Neural progenitor cell (in vitro differentiated cells): ENCODE data around the gene RIN2. TPM values are rescaled to one million over a fixed set of nuclear protein-coding genes. Genes with fewer than 3 reads are reported as not detected.

Experiments
- DNase-seq: peaks from one replicate; pipeline ENCODE4 v3.0.0-alpha.2; 2016; ENCODE audit warnings: low spot score
- H2AFZ ChIP-seq: fragments of 200-600 bp; sonication (generic); replicated peaks from 2 replicates; pipeline ENCODE4 v1.6.1; 2016; ENCODE audit warnings: antibody characterized with exemption
- H3F3A ChIP-seq: fragments of 200-600 bp; sonication (generic); 2 replicates; pipeline ENCODE4 v1.6.1; 2016; ENCODE audit warnings: antibody characterized with exemption, low read depth
- H3K27ac ChIP-seq: fragments of 200-600 bp; sonication (generic); 2 replicates; pipeline ENCODE4 v1.5.1; 2016; ENCODE audit warnings: mild to moderate bottlenecking
- H3K27me3 ChIP-seq: fragments of 200-600 bp; sonication (generic); 2 replicates; pipeline ENCODE4 v1.6.1; 2016; ENCODE audit warnings: mild to moderate bottlenecking, moderate library complexity
- H3K36me3 ChIP-seq: fragments of 200-600 bp; sonication (generic); 2 replicates; pipeline ENCODE4 v1.5.1; 2016
- H3K4me1 ChIP-seq: fragments of 200-600 bp; sonication (generic); 2 replicates; pipeline ENCODE4 v1.6.1; 2016; ENCODE audit warnings: mixed run types
- H3K4me2 ChIP-seq: fragments of 200-600 bp; sonication (generic); 2 replicates; pipeline ENCODE4 v1.6.1; 2016
- H3K4me3 ChIP-seq: fragments of 200-600 bp; sonication (generic); 2 replicates; pipeline ENCODE4 v1.5.1; 2016
- H3K79me2 ChIP-seq: fragments of 200-600 bp; sonication (generic); 2 replicates; pipeline ENCODE4 v1.6.1; 2016; ENCODE audit warnings: low read depth
- H3K9ac ChIP-seq: fragments of 200-600 bp; sonication (generic); 2 replicates; pipeline ENCODE4 v1.6.1; 2016
- H3K9me3 ChIP-seq: fragments of 200-600 bp; sonication (generic); 2 replicates; pipeline ENCODE4 v1.5.1; 2016; ENCODE audit warnings: low read depth
- H4K20me1 ChIP-seq: fragments of 200-600 bp; sonication (generic); 2 replicates; pipeline ENCODE4 v1.6.1; 2016; ENCODE audit warnings: low read depth
- H3K27ac Mint-ChIP-seq: 3 replicates; pipeline ENCODE4 v1.8.0; 2021; ENCODE audit warnings: mixed read lengths
- H3K27me3 Mint-ChIP-seq: 2 replicates; pipeline ENCODE4 v1.8.0; 2022; ENCODE audit warnings: low read depth, mild to moderate bottlenecking, inconsistent platforms, moderate library complexity, mixed read lengths; ENCODE audit not compliant: insufficient read depth
- H3K36me3 Mint-ChIP-seq: 3 replicates; pipeline ENCODE4 v1.8.0; 2021; ENCODE audit warnings: mixed read lengths
- H3K4me1 Mint-ChIP-seq: 3 replicates; pipeline ENCODE4 v1.8.0; 2021; ENCODE audit warnings: mixed read lengths
- H3K4me3 Mint-ChIP-seq: 3 replicates; pipeline ENCODE4 v1.8.0; 2021; ENCODE audit warnings: mild to moderate bottlenecking, moderate library complexity, mixed read lengths
- H3K9me3 Mint-ChIP-seq: 3 replicates; pipeline ENCODE4 v1.8.0; 2020; ENCODE audit warnings: mixed read lengths
- EZH2 ChIP-seq: fragments of 200-600 bp; sonication (generic); IDR thresholded peaks from 2 replicates; pipeline ENCODE4 v1.6.1; 2017; ENCODE audit warnings: antibody characterized with exemption, mild to moderate bottlenecking, moderate library complexity
- EZH2phosphoT487 ChIP-seq: fragments of 200-600 bp; sonication (generic); IDR thresholded peaks from 2 replicates; pipeline ENCODE4 v1.6.1; 2017; ENCODE audit warnings: antibody characterized with exemption
- total RNA-seq: library from RNA; depleted of rRNA; stranded (reverse); fragments of >200 nt; gene quantifications from 2 replicates; pipeline ENCODE4 v1.2.3, GENCODE V29; 2015; ENCODE audit warnings: low replicate concordance
- TF ChIP-seq, protein P1 (sequence below): fragments of 200-600 bp; sonication (generic); IDR thresholded peaks from 2 replicates; pipeline ENCODE4 v1.5.1; 2017; ENCODE audit warnings: antibody characterized with exemption, mild to moderate bottlenecking

Gene RIN2
- total RNA-seq, 1 donor from 2014 or later, result 7.2 TPM

DNA sequence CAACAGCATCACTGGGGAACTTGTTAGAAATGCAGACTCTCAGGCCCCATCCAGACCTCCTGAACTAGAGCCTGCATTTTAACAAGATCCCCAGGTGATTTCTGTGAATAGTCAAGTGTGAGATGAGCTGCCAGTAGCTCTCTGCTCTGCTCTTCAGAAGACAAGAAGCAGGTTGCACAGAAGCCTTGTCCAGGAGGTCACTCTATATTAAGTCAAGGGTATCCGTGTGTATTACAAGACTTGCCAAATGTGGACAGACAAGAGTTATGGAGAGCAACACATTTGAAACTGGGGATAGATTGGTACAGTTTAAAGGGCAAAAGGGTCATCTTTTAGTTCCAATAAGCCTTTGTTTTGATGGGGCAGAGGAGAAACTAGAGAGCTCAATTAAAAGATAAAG, 23.2 kb upstream of the RIN2 start:
- H3K36me3 Mint-ChIP-seq, result no peaks in the 10 kb centered on the region
- H3K27me3 Mint-ChIP-seq, result no peaks in the 10 kb centered on the region
- H3K4me2 ChIP-seq, result no peak overlapping the region
- H2AFZ ChIP-seq, result no peak overlapping the region
- H3F3A ChIP-seq, result no peaks in the 10 kb centered on the region
- no peak for DNase-seq
- H3K27ac ChIP-seq, result no peak overlapping the region
- H3K9me3 Mint-ChIP-seq, result no peaks in the 10 kb centered on the region
- H3K9me3 ChIP-seq, result no peaks in the 10 kb centered on the region
- H3K4me3 ChIP-seq, result no peak overlapping the region
- no peaks in the 10 kb centered on the region for H3K4me1 ChIP-seq
- no peak overlapping the region for H3K4me3 Mint-ChIP-seq
- no peak overlapping the region for H3K9ac ChIP-seq
- no peak overlapping the region for H3K27ac Mint-ChIP-seq
- H4K20me1 ChIP-seq, result no peaks in the 10 kb centered on the region
- H3K79me2 ChIP-seq, result no peaks in the 10 kb centered on the region
- H3K27me3 ChIP-seq, result no peaks in the 10 kb centered on the region
- peaks cover 29% of the 10 kb centered on the region for H3K4me1 Mint-ChIP-seq
- H3K36me3 ChIP-seq, result no peaks in the 10 kb centered on the region
- no peak for TF ChIP-seq EZH2phosphoT487
- no peak for TF ChIP-seq EZH2
- TF ChIP-seq, protein P1, sequence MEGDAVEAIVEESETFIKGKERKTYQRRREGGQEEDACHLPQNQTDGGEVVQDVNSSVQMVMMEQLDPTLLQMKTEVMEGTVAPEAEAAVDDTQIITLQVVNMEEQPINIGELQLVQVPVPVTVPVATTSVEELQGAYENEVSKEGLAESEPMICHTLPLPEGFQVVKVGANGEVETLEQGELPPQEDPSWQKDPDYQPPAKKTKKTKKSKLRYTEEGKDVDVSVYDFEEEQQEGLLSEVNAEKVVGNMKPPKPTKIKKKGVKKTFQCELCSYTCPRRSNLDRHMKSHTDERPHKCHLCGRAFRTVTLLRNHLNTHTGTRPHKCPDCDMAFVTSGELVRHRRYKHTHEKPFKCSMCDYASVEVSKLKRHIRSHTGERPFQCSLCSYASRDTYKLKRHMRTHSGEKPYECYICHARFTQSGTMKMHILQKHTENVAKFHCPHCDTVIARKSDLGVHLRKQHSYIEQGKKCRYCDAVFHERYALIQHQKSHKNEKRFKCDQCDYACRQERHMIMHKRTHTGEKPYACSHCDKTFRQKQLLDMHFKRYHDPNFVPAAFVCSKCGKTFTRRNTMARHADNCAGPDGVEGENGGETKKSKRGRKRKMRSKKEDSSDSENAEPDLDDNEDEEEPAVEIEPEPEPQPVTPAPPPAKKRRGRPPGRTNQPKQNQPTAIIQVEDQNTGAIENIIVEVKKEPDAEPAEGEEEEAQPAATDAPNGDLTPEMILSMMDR, result no peak

DNA sequence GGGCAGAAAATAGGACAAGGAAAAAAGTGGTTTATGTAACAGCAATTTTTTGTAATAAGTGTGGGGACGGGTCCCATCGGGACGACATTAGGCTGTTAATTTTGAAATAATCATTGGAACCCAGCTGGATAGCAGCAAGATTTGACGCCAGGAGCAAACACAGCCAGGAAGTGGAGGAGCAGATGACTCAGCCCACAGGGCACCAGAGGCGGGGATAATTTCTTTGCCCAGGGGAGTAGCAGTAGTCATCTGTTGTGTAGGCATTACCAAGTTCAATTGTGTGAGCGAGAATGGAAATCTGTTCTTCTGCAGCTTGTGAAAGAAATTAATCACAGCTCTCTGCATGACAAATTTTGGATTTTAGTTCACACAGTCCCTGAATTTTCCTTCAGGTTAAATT, 22.6 kb upstream of the RIN2 start:
- no peak overlapping the region for H3K4me3 Mint-ChIP-seq

DNA sequence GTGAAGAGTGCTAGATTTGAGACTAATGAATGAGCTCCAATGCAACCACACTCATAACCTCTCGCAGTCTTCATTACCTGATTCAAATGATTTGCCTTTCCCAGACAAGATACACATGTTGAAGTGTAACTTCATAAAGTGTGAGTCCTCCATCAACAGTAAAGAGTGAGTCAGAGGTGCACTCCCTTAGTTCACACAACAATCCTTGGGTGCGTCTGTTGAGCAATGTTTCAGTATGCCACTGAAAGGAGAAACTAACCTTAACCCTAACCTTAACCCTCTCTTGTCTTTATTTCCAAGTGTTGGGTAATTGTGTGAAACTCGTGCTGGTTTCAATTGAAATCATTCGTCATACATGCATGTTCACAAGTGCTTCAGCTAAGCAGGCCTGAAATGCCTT, 21.0 kb upstream of the RIN2 start:
- H2AFZ ChIP-seq, result no peak overlapping the region
- H3F3A ChIP-seq, result no peaks in the 10 kb centered on the region
- DNase-seq, result no peak
- H3K36me3 ChIP-seq, result no peaks in the 10 kb centered on the region
- Mint-ChIP-seq H3K27ac (peak overlapping the region; percentile 82), H3K4me1 (peaks cover 29% of the 10 kb centered on the region), H3K9me3 (no peaks in the 10 kb centered on the region), H3K27me3 (no peaks in the 10 kb centered on the region), H3K4me3 (no peak overlapping the region), H3K36me3 (no peaks in the 10 kb centered on the region)
- TF ChIP-seq, protein P1, result no peak
- TF ChIP-seq EZH2phosphoT487, result no peak
- TF ChIP-seq EZH2, result no peak
- H3K4me3 ChIP-seq, result no peak overlapping the region
- H3K9ac ChIP-seq, result no peak overlapping the region
- no peak overlapping the region for H3K27ac ChIP-seq
- no peaks in the 10 kb centered on the region for H4K20me1 ChIP-seq
- no peaks in the 10 kb centered on the region for H3K27me3 ChIP-seq
- H3K9me3 ChIP-seq, result no peaks in the 10 kb centered on the region
- H3K4me1 ChIP-seq, result no peaks in the 10 kb centered on the region
- no peaks in the 10 kb centered on the region for H3K79me2 ChIP-seq
- no peak overlapping the region for H3K4me2 ChIP-seq

More for the DNA sequence above, 22.6 kb upstream of the RIN2 start:
- Histone ChIP-seq H3K27me3 (no peaks in the 10 kb centered on the region), H3K27ac (no peak overlapping the region), H3K4me1 (no peaks in the 10 kb centered on the region), H3K4me2 (no peak overlapping the region), H3K9ac (no peak overlapping the region), H4K20me1 (no peaks in the 10 kb centered on the region), H3K36me3 (no peaks in the 10 kb centered on the region), H3K79me2 (no peaks in the 10 kb centered on the region), H2AFZ (peak overlapping the region; percentile 37), H3K9me3 (no peaks in the 10 kb centered on the region), H3F3A (no peaks in the 10 kb centered on the region), H3K4me3 (no peak overlapping the region)
- TF ChIP-seq EZH2phosphoT487 (no peak), EZH2 (no peak)
- TF ChIP-seq, protein P1, result no peak
- peaks cover 29% of the 10 kb centered on the region for H3K4me1 Mint-ChIP-seq
- H3K27me3 Mint-ChIP-seq, result no peaks in the 10 kb centered on the region
- no peaks in the 10 kb centered on the region for H3K36me3 Mint-ChIP-seq
- H3K27ac Mint-ChIP-seq, result peak overlapping the region; percentile 85
- H3K9me3 Mint-ChIP-seq, result no peaks in the 10 kb centered on the region
- no peak for DNase-seq

DNA sequence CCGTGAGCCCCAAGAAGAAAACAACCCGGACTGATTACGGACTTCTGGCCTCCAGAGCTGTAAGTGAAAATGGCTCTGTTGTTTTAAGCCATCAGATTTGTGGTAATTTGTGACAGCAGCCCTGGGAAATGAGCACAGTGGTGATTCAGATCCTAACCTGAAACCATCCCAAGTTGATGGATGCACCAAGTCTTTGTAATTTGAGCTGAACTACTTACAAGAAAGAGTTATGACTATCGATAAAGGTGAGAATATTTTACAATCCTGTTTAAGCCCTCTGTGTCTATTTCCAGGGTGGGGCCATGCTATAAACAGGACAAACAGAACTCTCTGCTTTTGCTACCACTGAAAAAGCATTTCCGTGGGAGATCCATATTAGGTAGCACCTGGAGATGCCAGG, 19.1 kb upstream of the RIN2 start:
- H3K27me3 ChIP-seq, result no peaks in the 10 kb centered on the region
- Mint-ChIP-seq H3K27ac (no peak overlapping the region), H3K36me3 (no peaks in the 10 kb centered on the region), H3K27me3 (no peaks in the 10 kb centered on the region), H3K4me3 (no peak overlapping the region), H3K4me1 (peaks cover 29% of the 10 kb centered on the region), H3K9me3 (no peaks in the 10 kb centered on the region)
- no peak overlapping the region for H3K4me2 ChIP-seq
- no peaks in the 10 kb centered on the region for H3K79me2 ChIP-seq
- no peaks in the 10 kb centered on the region for H3K4me1 ChIP-seq
- no peak overlapping the region for H3K27ac ChIP-seq
- H3K9ac ChIP-seq, result no peak overlapping the region
- no peak overlapping the region for H3K4me3 ChIP-seq
- DNase-seq, result no peak
- TF ChIP-seq EZH2phosphoT487 (no peak), EZH2 (no peak)
- TF ChIP-seq, protein P1, result no peak
- no peak overlapping the region for H2AFZ ChIP-seq
- no peaks in the 10 kb centered on the region for H3F3A ChIP-seq
- no peaks in the 10 kb centered on the region for H4K20me1 ChIP-seq
- no peaks in the 10 kb centered on the region for H3K9me3 ChIP-seq
- no peaks in the 10 kb centered on the region for H3K36me3 ChIP-seq
